Lower lobe of right lung (tissue), 2 donors: ENCODE measurements around the gene DHTKD1. TPM values are rescaled to one million over a fixed set of nuclear protein-coding genes. Genes with fewer than 3 reads are reported as not detected.

ENCODE experiments used
- ATAC-seq, 2 donors: fragments of 200-7000 bp; cut with Tn5 transposase; one replicate each; pipeline ENCODE4 v1.9.1; 2020 to 2022; ENCODE audit warnings: mild to moderate bottlenecking in 2 of 2, moderate library complexity in 2 of 2
- DNase-seq: peaks from one replicate; pipeline ENCODE4 v3.0.0-alpha.2; 2020
- H3K27ac ChIP-seq: fragments of 200-600 bp; one replicate; pipeline ENCODE4 v1.8.0; 2022
- H3K27me3 ChIP-seq: fragments of 200-600 bp; one replicate; pipeline ENCODE4 v1.8.0; 2022; ENCODE audit warnings: low read depth
- H3K36me3 ChIP-seq: fragments of 200-600 bp; one replicate; pipeline ENCODE4 v1.8.0; 2022; ENCODE audit warnings: mild to moderate bottlenecking
- H3K4me1 ChIP-seq: fragments of 200-600 bp; one replicate; pipeline ENCODE4 v1.8.0; 2022
- H3K4me3 ChIP-seq: fragments of 200-600 bp; one replicate; pipeline ENCODE4 v1.8.0; 2022; ENCODE audit warnings: mild to moderate bottlenecking
- H3K9me3 ChIP-seq: fragments of 200-600 bp; one replicate; pipeline ENCODE4 v1.8.0; 2022
- CTCF ChIP-seq: fragments of 200-600 bp; IDR thresholded peaks from one replicate; pipeline ENCODE4 v1.8.0; 2022; ENCODE audit warnings: antibody characterized with exemption, mild to moderate bottlenecking
- intact Hi-C: fragments of 100-400 bp; cut with DNase I; formaldehyde crosslinking; loops from one replicate; pipeline ENCODE4 v1.11.0; 2022
- total RNA-seq: library from RNA; stranded (reverse); fragmentation: NEBNext Ultra II Directional; extraction: Animal tissue kit (Norgen Biotek cat#: 25700); gene quantifications from one replicate; pipeline ENCODE4 v1.2.1, GENCODE V29; 2021
- donor health status: DM: no; HTN: yes; CAD: no; lungs with severe emphysema.

The DHTKD1 gene
- total RNA-seq, 1 donor from 2014 or later, result 21.7 TPM

- TF ChIP-seq CTCF, result no peak
- DNase-seq, result peak; percentile 63
- intact Hi-C loops, result no loop called here
- peaks cover 19% of the 10 kb centered on the region for H3K4me1 ChIP-seq
- H3K27ac ChIP-seq, result peak overlapping the region; percentile 95
- H3K4me3 ChIP-seq, result peak overlapping the region; percentile 98
- H3K27me3 ChIP-seq, result no peaks in the 10 kb centered on the region
- H3K9me3 ChIP-seq, result no peaks in the 10 kb centered on the region
- H3K36me3 ChIP-seq, result no peaks in the 10 kb centered on the region
- ATAC-seq, result peak; percentile 46 to 57
Measured at GRCh38 chr10:12042409-12042796, 26.4 kb upstream of the DHTKD1 start.

- DNase-seq (peak; percentile 97), ATAC-seq (peak; percentile 97 to 98)
- Histone ChIP-seq H3K9me3 (no peaks in the 10 kb centered on the region), H3K27me3 (no peaks in the 10 kb centered on the region), H3K4me3 (peak within 1 kb of the TSS; percentile 98), H3K4me1 (peaks cover 19% of the 10 kb centered on the region), H3K36me3 (no peaks in the 10 kb centered on the region), H3K27ac (peak within 1 kb of the TSS; percentile 95)
- intact Hi-C loops, result no loop called here
- no peak for TF ChIP-seq CTCF
Measured at GRCh38 chr10:12042797-12043651, 25.7 kb upstream of the DHTKD1 start, which contains the start of gene UPF2. TSS of gene UPF2 (minus strand) at chr10:12042809. CDS start at chr10:12035423, 7,386 bp downstream.

GRCh38 chr10:12045596-12045995 is 23.2 kb upstream of the DHTKD1 start:
- H3K27ac ChIP-seq, result no peak overlapping the region
- H3K27me3 ChIP-seq, result no peaks in the 10 kb centered on the region
- no peak for TF ChIP-seq CTCF
- H3K36me3 ChIP-seq, result no peaks in the 10 kb centered on the region
- H3K4me3 ChIP-seq, result no peak overlapping the region
- DNase-seq (no peak), ATAC-seq (no peak)
- H3K4me1 ChIP-seq, result peaks cover 16% of the 10 kb centered on the region
- H3K9me3 ChIP-seq, result no peaks in the 10 kb centered on the region
- intact Hi-C loops, result no loop called here

- intact Hi-C loops, result no loop called here
- no peak for ATAC-seq
- no peak overlapping the region for H3K4me3 ChIP-seq
- no peaks in the 10 kb centered on the region for H3K9me3 ChIP-seq
- no peak overlapping the region for H3K27ac ChIP-seq
- peaks cover 5% of the 10 kb centered on the region for H3K4me1 ChIP-seq
- no peaks in the 10 kb centered on the region for H3K27me3 ChIP-seq
- DNase-seq, result no peak
- H3K36me3 ChIP-seq, result no peaks in the 10 kb centered on the region
- TF ChIP-seq CTCF, result no peak
Measured at GRCh38 chr10:12048547-12048946, 20.2 kb upstream of the DHTKD1 start.

- Histone ChIP-seq H3K27me3 (no peaks in the 10 kb centered on the region), H3K36me3 (no peaks in the 10 kb centered on the region), H3K4me1 (peaks cover 10% of the 10 kb centered on the region), H3K4me3 (no peak overlapping the region), H3K27ac (peak overlapping the region; percentile 46), H3K9me3 (no peaks in the 10 kb centered on the region)
- DNase-seq (no peak), ATAC-seq (peak; percentile 42 to 59)
- intact Hi-C loops, result no loop called here
- no peak for TF ChIP-seq CTCF
Measured at GRCh38 chr10:12050528-12050927, 18.2 kb upstream of the DHTKD1 start.
